Measurements from ENCODE around the gene EVA1A.

Gene EVA1A

GRCh38 chr2:75533135-75533534 is 27.6 kb downstream of the EVA1A start:
- H3K4me1 ChIP-seq (ENCODE audit: insufficient read depth, low read length, poor library complexity, severe bottlenecking) = no peaks in the 10 kb centered on the region
- no peak overlapping the region for H3K4me2 ChIP-seq (ENCODE audit: low read depth, low read length, poor library complexity, severe bottlenecking)
- H3F3A ChIP-seq (ENCODE audit: low read depth) = no peaks in the 10 kb centered on the region
- H3K36me3 ChIP-seq (ENCODE audit: insufficient read depth, low read length) = no peaks in the 10 kb centered on the region
- no peaks in the 10 kb centered on the region for H3K9me3 ChIP-seq (ENCODE audit: insufficient read depth, low read depth, low read length)
- no peaks in the 10 kb centered on the region for H3K9me2 ChIP-seq (replicated peaks; ENCODE audit: low read depth, low read length)
- no peak for TF ChIP-seq EZH2phosphoT487 (IDR thresholded peaks at IDR 0.05; ENCODE audit: borderline replicate concordance)
- TF ChIP-seq CTCF (conservative IDR thresholded peaks at IDR 0.05; ENCODE audit: low read length) = no peak
- no peaks in the 10 kb centered on the region for H3K79me2 ChIP-seq (ENCODE audit: insufficient read depth, low read length)
- no peak overlapping the region for H3K4me3 ChIP-seq (ENCODE audit: low read length, poor library complexity, severe bottlenecking)
- no peaks in the 10 kb centered on the region for H4K20me1 ChIP-seq (ENCODE audit: insufficient read depth, low read length, poor library complexity, severe bottlenecking)
- no peaks in the 10 kb centered on the region for H3K27me3 ChIP-seq (ENCODE audit: insufficient read depth, low read length, poor library complexity, severe bottlenecking)
- H2AFZ ChIP-seq (ENCODE audit: low read length) = no peak overlapping the region
- no peak overlapping the region for H3K9ac ChIP-seq (ENCODE audit: low read depth, low read length, poor library complexity, severe bottlenecking)

- Histone ChIP-seq H4K20me1 (ENCODE audit: insufficient read depth, low read length, poor library complexity, severe bottlenecking) (no peaks in the 10 kb centered on the region), H3F3A (ENCODE audit: low read depth) (no peaks in the 10 kb centered on the region), H3K4me3 (ENCODE audit: low read length, poor library complexity, severe bottlenecking) (no peak overlapping the region), H3K4me2 (ENCODE audit: low read depth, low read length, poor library complexity, severe bottlenecking) (no peak overlapping the region), H3K9ac (ENCODE audit: low read depth, low read length, poor library complexity, severe bottlenecking) (no peak overlapping the region), H3K9me3 (ENCODE audit: insufficient read depth, low read depth, low read length) (no peaks in the 10 kb centered on the region), H2AFZ (ENCODE audit: low read length) (no peak overlapping the region), H3K4me1 (ENCODE audit: insufficient read depth, low read length, poor library complexity, severe bottlenecking) (no peaks in the 10 kb centered on the region), H3K36me3 (ENCODE audit: insufficient read depth, low read length) (no peaks in the 10 kb centered on the region), H3K9me2 (replicated peaks; ENCODE audit: low read depth, low read length) (no peaks in the 10 kb centered on the region), H3K27me3 (ENCODE audit: insufficient read depth, low read length, poor library complexity, severe bottlenecking) (no peaks in the 10 kb centered on the region), H3K79me2 (ENCODE audit: insufficient read depth, low read length) (no peaks in the 10 kb centered on the region)
- TF ChIP-seq CTCF (conservative IDR thresholded peaks at IDR 0.05; ENCODE audit: low read length) = no peak
- TF ChIP-seq EZH2phosphoT487 (IDR thresholded peaks at IDR 0.05; ENCODE audit: borderline replicate concordance) = no peak
Measured at GRCh38 chr2:75532488-75532887, 28.3 kb downstream of the EVA1A start.

- Histone ChIP-seq H3K9me3 (ENCODE audit: insufficient read depth, low read depth, low read length) (no peaks in the 10 kb centered on the region), H3K9ac (ENCODE audit: low read depth, low read length, poor library complexity, severe bottlenecking) (no peak overlapping the region), H3K4me3 (ENCODE audit: low read length, poor library complexity, severe bottlenecking) (no peak overlapping the region), H3K27me3 (ENCODE audit: insufficient read depth, low read length, poor library complexity, severe bottlenecking) (no peaks in the 10 kb centered on the region), H3K4me1 (ENCODE audit: insufficient read depth, low read length, poor library complexity, severe bottlenecking) (no peaks in the 10 kb centered on the region), H3K9me2 (replicated peaks; ENCODE audit: low read depth, low read length) (no peaks in the 10 kb centered on the region), H4K20me1 (ENCODE audit: insufficient read depth, low read length, poor library complexity, severe bottlenecking) (no peaks in the 10 kb centered on the region), H3F3A (ENCODE audit: low read depth) (no peaks in the 10 kb centered on the region), H2AFZ (ENCODE audit: low read length) (no peak overlapping the region), H3K36me3 (ENCODE audit: insufficient read depth, low read length) (no peaks in the 10 kb centered on the region), H3K4me2 (ENCODE audit: low read depth, low read length, poor library complexity, severe bottlenecking) (no peak overlapping the region), H3K79me2 (ENCODE audit: insufficient read depth, low read length) (no peaks in the 10 kb centered on the region)
- TF ChIP-seq CTCF (conservative IDR thresholded peaks at IDR 0.05; ENCODE audit: low read length) = no peak
- TF ChIP-seq EZH2phosphoT487 (IDR thresholded peaks at IDR 0.05; ENCODE audit: borderline replicate concordance) = no peak
Measured at GRCh38 chr2:75528221-75528977, 32.3 kb downstream of the EVA1A start.
